AG09309 (cell line): Measurements from ENCODE around the gene CYP2A6.

ENCODE experiments used
- DNase-seq: peaks from one replicate; pipeline ENCODE4 v3.0.0-alpha.2; 2010; ENCODE audit warnings: low read depth
- H3K4me3 ChIP-seq: 2 replicates; pipeline ENCODE4 v1.5.1; 2011; ENCODE audit warnings: mild to moderate bottlenecking, low read depth, low read length, moderate library complexity; ENCODE audit not compliant: control insufficient read depth
- CTCF ChIP-seq: IDR thresholded peaks from 2 replicates; pipeline ENCODE4 v1.5.1; 2011; ENCODE audit warnings: mild to moderate bottlenecking, low read depth, low read length, inconsistent platforms; ENCODE audit not compliant: insufficient read depth, control insufficient read depth; ENCODE audit errors: missing control alignments

Gene CYP2A6

GRCh38 chr19:40798683-40799557 is 51.3 kb downstream of the CYP2A6 start, which contains the start of gene EGLN2:
Gene EGLN2, plus strand, starts transcription at chr19:40799191. Its CDS starts 1,382 bp downstream, at chr19:40800573.
- H3K4me3 ChIP-seq = peak within 1 kb of the TSS; percentile 98
- TF ChIP-seq CTCF = no peak

GRCh38 chr19:40797963-40798682 is 52.1 kb downstream of the CYP2A6 start:
- no peak for DNase-seq
- H3K4me3 ChIP-seq = peak overlapping the region; percentile 45
- peak; percentile 42 for TF ChIP-seq CTCF

More at GRCh38 chr19:40798683-40799557, 51.3 kb downstream of the CYP2A6 start, which contains the start of gene EGLN2:
- DNase-seq = peak; percentile 96

DNA sequence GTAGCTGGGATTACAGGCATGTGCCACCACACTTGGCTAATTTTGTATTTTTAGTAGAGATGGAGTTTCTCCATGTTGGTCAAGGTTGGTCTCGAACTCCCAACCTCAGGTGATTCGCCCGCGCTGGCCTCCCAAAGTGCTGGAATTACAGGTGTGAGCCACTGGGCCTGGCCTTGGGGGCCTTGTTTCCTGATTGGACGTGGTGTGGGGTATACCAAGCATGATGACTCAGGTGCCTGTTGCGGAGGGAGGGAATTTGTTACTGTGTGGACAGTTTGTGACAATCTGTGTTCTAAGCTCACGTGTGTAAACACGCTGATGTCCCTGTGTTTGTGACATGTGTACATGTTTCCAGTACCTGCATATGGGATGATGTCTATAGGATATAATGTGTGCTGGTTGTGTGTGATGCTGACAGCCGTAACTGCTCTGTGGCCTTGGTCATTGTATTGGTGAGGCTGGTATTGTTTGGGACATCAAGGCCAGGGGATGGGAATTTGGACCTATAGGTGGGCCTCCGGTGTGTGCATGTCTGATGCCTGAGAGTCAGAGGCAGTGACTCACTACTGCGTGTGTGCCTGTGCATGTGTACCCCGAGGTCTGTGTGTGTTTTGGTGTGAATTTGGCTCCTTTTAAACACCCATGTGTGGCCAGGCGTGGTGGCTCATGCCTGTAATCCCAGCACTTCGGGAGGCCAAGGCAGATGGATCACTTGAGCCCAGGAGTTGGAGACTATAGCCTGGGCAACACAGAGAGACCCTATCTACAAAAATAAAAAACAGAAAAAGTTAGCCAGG is 52.9 kb downstream of the CYP2A6 start:
- no peak overlapping the region for H3K4me3 ChIP-seq
- no peak for TF ChIP-seq CTCF
- no peak for DNase-seq
